ENCODE measurements around the gene KRT6A.

Gene KRT6A

DNA sequence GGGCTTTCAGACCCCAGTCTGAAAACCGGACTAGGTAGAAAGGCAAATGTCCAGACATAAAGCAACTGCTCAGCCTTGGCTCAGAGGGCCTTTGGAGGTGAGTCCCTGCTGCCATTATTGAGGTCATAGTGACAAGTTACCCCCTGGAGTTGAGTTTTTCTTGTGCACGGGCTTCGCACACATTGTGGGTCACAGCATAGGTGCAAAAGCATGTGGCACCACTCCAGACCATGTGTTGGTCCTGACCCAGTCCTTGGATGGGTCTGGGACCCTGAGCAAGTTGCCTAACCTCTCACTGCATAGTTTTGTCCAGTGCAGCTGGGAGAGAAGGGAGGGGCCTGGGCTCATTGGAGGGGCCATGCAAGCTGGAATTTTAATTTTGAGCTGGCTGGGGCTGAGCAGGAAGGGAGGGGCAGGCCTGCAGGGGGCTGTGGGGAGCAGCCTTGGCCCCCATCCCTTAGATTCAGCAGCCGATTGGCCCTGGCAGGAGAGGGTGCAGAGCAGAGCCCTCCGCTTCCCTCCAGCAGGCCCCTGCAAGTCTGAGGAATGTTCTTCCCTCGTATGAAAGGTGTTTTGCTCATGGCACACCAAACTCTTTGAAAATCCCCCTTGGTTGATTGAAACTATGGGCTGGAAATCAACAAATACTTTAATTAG, 31.3 kb upstream of the KRT6A start:
- DNase-seq (ENCODE audit: low spot score): no peak

GRCh38 chr12:52523824-52524223, 30.8 kb upstream of the KRT6A start:
- DNase-seq (ENCODE audit: low spot score): no peak

GRCh38 chr12:52522346-52523011, 29.4 kb upstream of the KRT6A start:
- peak; percentile 39 for DNase-seq (ENCODE audit: low spot score)

DNA sequence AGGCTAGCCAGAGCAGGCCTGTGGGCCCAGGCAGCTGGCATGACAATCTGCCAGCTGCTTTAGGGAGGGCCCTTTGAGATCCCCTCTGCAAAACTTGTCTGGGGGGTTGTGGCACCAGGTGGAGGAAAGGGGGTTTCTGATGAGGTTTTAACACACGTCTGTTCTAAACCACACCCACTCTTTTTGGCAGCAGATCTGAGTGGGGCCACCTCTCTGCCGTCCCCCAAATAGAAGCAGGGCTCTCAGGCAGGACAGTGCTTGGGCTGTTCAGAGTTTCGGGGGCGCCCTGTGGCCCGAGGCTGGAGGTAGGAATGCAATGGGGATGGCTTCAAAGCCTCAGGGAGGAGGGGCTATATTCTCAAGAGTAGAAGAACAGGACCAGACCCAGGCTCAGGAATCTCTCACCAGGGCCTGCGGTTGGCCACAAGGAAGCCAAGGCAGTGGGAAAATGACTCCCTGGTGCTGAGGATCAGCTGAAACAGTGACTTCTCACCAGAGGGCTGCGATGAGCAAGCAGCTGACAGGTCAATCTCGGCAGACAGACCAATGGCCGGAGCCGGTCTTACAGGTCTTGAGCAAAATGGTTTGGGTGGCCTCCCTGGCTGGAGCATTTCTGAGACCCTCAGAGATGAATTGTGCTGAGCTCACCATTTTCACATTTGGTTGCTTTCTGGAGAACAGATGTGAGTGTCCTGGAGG, 28.7 kb upstream of the KRT6A start:
- DNase-seq (ENCODE audit: low spot score): peak; percentile 73

GRCh38 chr12:52521175-52521567, 28.1 kb upstream of the KRT6A start:
- DNase-seq (ENCODE audit: low spot score): no peak

- DNase-seq (ENCODE audit: low spot score): no peak
Measured at GRCh38 chr12:52519826-52520662, 27.0 kb upstream of the KRT6A start, which contains the start of gene KRT5. TSS of gene KRT5 (minus strand) at chr12:52520394. CDS start at chr12:52520296, 98 bp downstream.

DNA sequence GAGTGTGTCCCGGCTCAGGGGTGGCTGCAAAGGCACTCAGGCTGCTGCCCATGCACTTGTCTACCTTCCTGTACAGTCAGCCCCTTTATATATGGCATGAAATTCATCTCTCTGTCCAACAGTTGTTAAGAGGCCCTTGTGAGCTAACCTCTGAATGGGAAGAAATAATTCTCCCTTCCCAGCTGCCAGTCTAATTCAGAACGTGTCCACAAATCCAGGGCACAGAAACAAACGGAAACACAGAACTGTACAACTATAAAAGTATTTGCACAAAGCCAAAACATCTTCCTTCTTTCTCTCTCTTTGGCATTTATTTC, 26.3 kb upstream of the KRT6A start:
- no peak for DNase-seq (ENCODE audit: low spot score)

GRCh38 chr12:52518574-52519386, 25.7 kb upstream of the KRT6A start:
- no peak for DNase-seq (ENCODE audit: low spot score)

DNA sequence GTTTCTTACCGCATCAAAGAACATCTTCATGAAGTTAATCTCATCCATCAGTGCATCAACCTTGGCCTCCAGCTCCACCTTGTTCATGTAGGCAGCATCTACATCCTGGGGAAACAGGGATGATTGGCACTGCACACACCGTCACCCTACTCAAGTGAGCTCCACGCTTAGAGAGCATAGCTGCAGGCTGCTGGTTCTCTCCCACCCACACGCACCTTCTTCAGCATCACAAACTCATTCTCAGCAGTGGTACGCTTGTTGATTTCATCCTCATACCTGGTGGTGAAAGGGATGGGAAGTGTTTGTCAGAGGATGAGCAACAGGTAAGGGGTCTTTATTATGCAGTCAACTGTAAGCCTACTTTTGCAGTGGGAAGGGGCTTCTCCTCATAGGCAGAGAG, 24.8 kb upstream of the KRT6A start:
- no peak for DNase-seq (ENCODE audit: low spot score)

DNA sequence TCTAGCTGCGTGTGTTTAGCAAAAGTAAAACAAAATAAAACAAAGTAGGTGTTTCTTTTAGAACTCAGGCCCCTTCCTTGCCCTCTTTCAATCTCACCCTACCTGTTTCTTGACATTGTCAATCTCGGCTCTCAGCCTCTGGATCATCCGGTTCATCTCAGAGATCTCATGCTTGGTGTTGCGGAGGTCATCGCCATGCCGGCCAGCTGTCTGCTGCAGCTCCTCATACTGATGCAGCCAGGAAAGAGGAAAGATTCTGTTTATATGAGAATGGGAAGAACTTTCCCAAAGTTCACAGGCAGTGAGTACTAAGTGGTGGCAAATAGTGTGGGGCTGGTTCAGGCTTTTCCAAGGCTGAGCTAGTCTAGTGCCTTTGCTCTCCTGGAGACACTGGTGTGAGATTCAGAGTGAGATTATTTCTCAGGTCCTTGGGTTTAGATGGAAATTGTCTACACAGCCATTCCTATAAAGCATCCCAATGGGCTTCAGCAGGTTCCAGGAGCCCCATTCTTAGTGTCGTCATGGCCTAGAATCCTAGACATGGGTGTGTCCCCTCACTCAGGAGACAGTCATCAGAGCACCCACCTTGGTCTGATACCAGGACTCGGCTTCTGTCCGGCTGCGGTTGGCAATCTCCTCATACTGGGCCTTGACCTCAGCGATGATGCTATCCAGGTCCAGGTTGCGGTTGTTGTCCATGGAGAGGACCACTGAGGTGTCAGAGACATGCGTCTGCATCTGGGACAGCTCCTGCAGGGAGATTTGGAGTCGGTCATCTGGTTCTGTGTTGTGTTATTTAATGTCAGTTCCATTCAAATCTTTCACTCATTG, 24.2 kb upstream of the KRT6A start:
- DNase-seq (ENCODE audit: low spot score): no peak

DNA sequence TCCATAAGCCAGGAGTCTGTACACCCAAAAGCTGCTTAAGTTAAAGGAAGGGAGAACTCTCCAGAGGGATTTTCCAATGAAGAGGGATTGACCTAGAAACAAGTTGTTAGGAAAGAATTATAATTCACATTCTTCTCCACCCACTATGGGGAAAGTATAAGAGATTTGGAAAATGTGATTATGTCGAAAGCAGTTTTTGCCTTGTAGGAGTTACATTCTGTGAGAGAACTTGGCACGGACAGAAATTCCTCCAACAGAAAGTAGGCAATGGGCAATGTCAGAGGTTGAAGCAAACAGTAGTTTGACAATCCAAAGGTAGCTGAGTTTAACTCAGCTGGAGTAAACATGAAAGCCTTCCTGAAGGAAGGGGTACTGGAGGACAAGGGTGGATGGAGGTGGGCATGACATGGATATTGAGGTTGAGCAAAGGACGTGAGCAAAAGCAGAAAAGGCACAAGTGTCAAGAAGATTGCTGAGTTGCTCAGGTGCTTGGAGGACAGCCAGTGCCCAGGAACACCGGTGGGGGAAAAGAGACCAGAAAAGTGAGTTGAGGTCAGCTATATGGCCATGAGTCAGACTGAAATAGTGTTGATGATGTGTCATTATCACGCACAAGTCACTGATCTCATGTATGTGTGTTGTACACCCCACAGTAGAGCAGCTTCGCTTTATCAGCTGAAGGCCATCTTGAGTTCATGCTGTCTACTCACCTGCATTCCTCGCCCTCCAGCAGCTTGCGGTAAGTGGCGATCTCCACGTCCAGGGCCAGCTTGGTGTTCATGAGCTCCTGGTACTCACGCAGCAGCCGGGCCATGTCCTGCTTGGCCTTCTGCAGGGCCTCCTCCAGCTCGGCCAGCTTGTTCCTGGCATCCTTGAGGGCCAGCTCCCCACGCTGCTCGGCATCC, 23.1 kb upstream of the KRT6A start:
- DNase-seq (ENCODE audit: low spot score): peak; percentile 11

- no peak for DNase-seq (ENCODE audit: low spot score)
Measured at GRCh38 chr12:52515319-52515646, 22.2 kb upstream of the KRT6A start.

DNA sequence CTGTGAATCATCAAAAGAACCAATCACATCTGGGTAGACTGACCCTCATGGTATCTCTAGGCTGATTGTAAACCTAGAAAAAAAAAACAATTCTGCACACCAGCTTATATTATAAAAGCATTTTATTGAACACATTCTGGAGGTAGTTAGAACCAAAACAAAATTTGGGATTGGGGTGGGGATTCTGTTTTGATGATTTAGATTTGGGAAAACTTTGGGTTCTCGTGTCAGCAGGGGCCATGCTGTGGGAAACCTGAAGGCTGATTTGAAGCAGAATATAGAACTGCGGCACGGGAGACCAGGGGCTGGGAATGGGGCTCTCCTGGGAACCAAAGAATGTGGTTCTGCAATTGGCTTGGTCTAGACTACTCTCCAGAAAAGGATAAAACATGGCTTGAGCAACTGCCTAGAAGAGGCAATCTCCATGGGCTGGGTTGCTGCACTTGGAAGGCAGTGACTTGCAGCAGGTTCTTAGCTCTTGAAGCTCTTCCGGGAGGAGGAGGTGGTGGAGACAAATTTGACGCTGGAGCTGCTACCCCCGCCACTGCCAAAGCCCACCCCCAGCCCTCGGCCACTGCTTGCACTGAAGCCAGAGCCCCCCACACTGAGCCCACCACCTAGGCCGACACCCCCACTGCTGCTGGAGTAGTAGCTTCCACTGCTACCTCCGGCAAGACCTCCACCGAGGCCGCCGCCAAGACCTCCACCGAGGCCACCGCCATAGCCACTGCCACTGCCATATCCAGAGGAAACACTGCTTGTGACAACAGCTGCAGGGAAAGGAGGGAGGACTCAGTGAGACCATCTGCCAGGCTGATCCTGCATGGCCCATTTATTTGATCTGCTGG, 21.6 kb upstream of the KRT6A start:
- DNase-seq (ENCODE audit: low spot score): no peak

DNA sequence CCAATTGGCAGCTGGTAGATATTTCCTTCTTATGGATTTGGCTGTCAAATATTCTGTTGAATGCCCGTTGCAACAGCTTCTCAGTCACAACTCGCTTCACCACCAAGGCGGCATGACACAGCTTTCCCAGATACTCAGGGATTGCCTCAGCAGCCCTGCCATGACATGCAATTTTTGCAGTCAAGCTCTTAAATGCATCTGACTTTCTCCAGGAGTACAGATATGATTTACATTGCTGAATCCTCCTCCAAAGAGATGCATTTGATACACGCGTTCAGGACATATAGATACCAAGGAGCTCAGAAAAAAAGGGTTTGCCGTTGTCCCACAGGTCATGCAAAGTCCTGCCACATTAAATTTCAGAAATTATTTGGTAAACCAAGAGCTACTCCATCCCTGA, 20.7 kb upstream of the KRT6A start:
- no peak for DNase-seq (ENCODE audit: low spot score)

- DNase-seq (ENCODE audit: low spot score): no peak
Measured at GRCh38 chr12:52508211-52508610, 15.2 kb upstream of the KRT6A start.

DNA sequence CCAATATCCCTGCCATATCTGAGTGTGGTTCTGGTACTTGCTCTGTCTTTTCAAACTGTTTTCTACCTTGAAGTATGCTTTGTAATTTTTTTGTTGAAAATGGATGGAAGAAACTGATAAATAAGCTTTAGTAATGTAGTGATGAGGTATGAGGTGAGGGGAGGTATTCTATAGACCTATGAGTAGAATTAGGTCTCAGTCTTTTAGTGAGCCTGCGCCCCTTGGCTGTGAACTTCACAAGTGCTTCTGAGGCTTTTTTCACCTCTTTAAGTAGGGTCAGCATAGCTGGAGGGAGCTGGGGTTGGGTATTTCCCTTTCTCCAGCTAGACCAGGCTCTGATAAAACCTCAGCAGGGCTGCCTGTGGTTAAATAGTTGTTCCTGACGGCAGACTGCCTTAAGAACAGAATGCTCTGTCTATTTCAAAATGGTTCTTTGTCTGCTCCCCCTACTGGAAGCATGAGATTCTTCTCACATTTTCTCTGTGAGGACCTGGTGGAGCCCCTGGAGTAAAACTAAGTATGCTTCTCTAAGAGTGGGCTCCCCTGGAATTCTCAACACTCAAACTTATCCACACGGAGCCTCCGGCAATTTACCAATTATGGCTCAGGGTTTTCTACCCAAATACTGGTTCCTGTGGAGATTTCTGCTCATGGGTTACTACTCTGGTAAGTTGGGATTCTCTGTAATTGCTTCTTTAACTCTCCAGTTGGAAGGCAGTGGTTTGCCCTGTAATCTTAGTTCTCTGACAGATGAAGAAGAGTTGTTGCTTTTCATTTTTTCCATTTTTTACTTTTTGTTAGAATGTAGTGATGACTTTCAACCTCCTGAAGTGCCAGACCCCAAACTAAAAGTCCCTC, 14.0 kb upstream of the KRT6A start:
- DNase-seq (ENCODE audit: low spot score): peak; percentile 74

DNA sequence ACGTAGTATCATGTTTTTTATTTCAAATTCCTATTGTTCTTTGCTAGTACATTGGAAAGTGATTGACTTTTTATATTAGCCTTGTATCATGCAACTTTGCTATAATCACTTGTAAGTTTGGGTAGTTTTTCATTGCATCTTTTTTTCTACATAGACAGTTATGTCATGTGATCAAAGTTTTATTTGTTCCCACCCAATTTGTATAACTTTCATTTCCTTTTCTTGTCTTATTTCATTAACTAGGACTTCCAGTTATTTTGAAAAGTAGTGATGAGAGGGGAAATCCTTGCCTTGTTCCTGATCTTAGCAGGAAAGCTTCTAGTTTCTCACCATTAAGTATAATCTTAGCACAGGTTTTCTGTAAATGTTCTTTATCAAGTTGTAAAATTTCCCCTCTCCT, 9.8 kb upstream of the KRT6A start:
- DNase-seq (ENCODE audit: low spot score): no peak

GRCh38 chr12:52501490-52501889, 8.4 kb upstream of the KRT6A start:
- DNase-seq (ENCODE audit: low spot score): no peak
